HG02571 (cell line): ENCODE results near the gene ABLIM3.

Source experiments
- ATAC-seq: cut with Tn5 transposase; IDR thresholded peaks from one replicate; pipeline ENCODE4 v1.9.1; 2021; ENCODE audit warnings: mild to moderate bottlenecking, moderate library complexity; ENCODE audit not compliant: unreplicated experiment

Gene ABLIM3

DNA sequence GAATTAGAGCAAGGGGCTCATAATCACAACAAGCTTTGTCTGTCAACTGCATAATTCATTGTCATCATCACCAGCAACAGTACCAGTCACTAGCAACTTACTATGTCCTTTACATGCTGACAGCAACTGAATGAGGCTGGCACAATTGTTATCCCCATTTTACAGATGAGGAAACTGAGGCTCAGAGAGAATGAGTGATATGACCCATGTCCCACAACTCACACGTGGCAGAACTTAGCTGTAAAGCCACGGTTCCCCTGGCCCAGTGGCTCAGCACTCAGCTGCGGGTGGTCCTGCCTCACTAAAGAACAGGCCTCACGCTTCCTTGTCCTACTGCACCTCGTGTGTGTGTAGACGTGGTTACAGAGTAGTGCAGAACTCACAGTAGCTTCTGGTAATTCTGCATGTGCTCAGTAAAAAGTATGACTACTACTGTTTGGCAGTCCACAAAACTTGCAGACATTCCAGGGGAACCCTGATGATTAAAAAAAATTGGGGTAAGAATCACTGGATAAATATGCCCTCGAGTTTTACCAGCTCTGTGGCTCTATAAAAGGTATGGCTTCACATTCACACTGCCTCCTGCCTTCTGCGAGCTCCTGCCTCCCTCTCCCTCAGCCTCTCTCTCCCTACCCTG is 160.6 kb downstream of the ABLIM3 start:
- no peak for ATAC-seq

DNA sequence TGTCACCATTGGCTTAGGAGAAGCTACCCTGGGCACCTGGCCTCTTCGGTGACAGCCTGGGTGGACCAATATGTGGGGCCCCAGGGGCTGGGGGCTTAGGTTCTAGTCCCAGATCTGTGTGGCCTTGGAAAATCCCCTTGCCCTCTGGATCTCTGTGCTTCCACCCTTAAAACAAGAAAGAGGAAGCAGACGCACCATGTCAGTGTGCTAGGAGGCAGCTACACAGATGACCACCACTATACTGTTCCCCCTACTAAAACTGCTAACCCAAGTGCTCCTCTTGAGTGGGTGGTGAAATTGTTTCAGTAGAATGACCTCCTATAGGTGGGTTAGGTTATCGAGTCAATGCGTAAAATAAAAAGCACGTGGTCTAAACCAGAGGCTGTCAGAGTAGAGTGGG is 161.3 kb downstream of the ABLIM3 start:
- ATAC-seq, result no peak

DNA sequence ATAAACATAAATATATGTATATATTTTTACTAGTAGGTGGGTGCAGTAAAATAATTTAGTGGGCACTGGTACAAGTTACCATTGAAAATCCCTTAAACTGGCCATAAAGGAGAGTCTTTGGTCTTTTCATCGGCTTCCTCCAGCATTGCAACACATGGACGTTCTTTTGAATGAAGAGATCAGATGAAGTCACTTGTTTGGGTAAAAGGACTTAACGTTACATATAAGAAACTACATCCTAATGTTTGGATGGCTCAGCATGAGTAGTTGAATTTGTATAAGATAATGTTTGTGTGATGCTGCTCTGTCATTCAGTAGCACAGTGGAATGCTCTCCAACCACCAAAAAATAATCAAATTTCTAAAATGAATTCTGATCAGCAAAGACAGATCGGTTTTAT is 161.9 kb downstream of the ABLIM3 start:
- no peak for ATAC-seq

DNA sequence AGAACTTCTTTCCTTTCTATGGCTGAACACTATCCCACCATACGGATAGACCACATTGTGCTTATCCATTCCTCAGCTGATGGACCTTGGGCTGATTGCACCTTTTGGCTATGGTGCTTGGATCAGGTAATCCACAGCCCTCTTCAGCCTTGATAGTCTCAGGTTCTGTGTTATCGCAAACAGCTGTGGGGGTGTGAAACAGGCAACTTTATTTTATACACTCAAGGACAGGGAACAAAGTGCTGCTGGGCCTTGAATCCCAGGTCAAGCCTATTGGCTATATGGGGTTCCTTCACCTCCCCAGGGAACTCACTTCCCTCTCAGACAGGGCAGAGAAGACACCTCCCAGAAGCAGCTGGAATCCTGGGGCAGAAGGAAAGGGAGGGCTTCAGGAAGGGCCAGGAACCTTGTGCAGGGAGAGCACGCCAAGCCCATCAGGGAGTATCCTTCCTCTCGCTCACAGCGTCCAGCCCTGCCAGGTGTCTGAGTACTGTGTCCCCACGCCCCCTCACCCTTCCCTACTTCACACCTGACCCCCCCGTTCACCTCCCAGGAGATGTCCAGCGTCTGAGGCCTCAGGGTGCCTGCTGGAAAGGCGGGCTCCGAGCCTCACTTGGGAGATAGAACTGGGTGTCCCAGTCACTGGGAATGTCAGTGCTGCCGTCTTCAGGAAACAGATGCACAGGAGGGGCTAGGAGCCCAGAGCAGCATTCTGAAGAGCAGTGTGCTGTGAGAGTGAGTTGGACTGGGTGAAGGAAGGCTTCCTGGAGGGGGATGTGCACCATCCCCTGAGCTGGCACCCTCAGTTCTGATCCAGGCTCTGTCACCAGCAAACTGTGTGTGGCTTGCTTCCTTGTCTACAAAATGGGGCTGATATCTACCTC is 163.1 kb downstream of the ABLIM3 start:
- no peak for ATAC-seq

DNA sequence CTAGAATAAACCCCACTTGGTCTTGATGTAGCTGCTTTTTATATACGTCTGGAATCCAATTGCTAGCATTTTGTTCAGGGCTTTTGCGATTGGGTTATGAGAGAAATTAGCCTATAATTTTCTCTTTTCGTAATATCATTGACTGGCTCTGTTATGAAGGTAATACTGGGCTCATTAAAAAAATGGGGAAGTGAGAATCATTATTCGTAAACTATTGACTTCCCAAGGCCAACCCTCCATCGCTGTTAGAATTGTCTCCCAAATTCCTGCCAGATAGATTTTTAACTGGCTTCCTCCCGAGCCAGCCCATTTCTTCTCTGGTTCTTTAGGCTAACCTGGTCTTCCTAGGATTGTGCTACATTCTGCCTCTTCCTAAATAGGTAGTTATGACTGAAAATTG is 168.1 kb downstream of the ABLIM3 start:
- no peak for ATAC-seq
